ENCODE results near the gene SLC25A22.

GRCh38 chr11:749731-750130 is 48.4 kb downstream of the SLC25A22 start:
- TF ChIP-seq CTCF (IDR thresholded peaks at IDR 0.05 in 2 of 3, conservative IDR thresholded peaks at IDR 0.05 in 1 of 3; ENCODE audit: control insufficient read depth in 2 of 3, extremely low read depth in 1 of 3, insufficient read depth in 1 of 3, low read depth in 3 of 3, low read length in 3 of 3): no peak
- no peak for TF ChIP-seq FOS (IDR thresholded peaks at IDR 0.05; ENCODE audit: borderline replicate concordance, extremely low read depth, insufficient read length)
- TF ChIP-seq SPI1 (IDR thresholded peaks at IDR 0.05; ENCODE audit: borderline replicate concordance, insufficient read depth, low read depth, low read length): no peak
- no peak for TF ChIP-seq ASH2L (IDR thresholded peaks at IDR 0.05; ENCODE audit: borderline replicate concordance, low read depth)
- no peak for TF ChIP-seq SREBF2 (IDR thresholded peaks at IDR 0.05; ENCODE audit: low read length)
- no peak for TF ChIP-seq MYC (IDR thresholded peaks at IDR 0.05; ENCODE audit: insufficient read depth, insufficient read length, insufficient replicate concordance, low read length, severe bottlenecking)
- no peak for TF ChIP-seq TCF7 (IDR thresholded peaks at IDR 0.05; ENCODE audit: borderline replicate concordance)
- TF ChIP-seq SIN3A (IDR thresholded peaks at IDR 0.05; ENCODE audit: low read depth, low read length): no peak
- no peak for TF ChIP-seq YY1 (IDR thresholded peaks at IDR 0.05; ENCODE audit: low read depth, low read length)
- TF ChIP-seq NRF1 (conservative IDR thresholded peaks at IDR 0.05; ENCODE audit: low read depth, low read length): no peak
- TF ChIP-seq REST (IDR thresholded peaks at IDR 0.05; ENCODE audit: low read depth, low read length): no peak
